ENCODE results near the gene UBE2G2. TPM values are rescaled to one million over a fixed set of nuclear protein-coding genes. Genes with fewer than 3 reads are reported as not detected.
"Not testable (repeated sequence)": the region's sequence is repeated elsewhere in the genome, so short reads cannot be mapped to it uniquely, and the experiment has no call there.

The UBE2G2 gene
- total and polyA plus RNA-seq, 7 experiments from 2014 or later = 50.7 to 150 (median 118) TPM

GRCh38 chr21:44832516-44833255 lies 31.1 kb upstream of the UBE2G2 start:
- H3K4me3 Mint-ChIP-seq; POLR2A ChIA-PET; H3K4me1 ChIP-seq (ENCODE audit: control insufficient read depth in 2 of 2, insufficient read depth in 2 of 2, low read length in 2 of 2); intact Hi-C loops (cut with micrococcal nuclease); H3K27ac ChIP-seq (ENCODE audit: low read depth, low read length); ATAC-seq; H3K4me3 ChIP-seq (ENCODE audit: low read length); H3K36me3 ChIP-seq (ENCODE audit: control insufficient read depth in 2 of 3, insufficient read depth in 3 of 3, low read length in 3 of 3); CTCF ChIA-PET; H3K27me3 ChIP-seq (ENCODE audit: control insufficient read depth in 2 of 2, insufficient read depth in 2 of 2, low read length in 2 of 2); DNase-seq; H3K27me3 Mint-ChIP-seq: not testable (repeated sequence)
- Mint-ChIP-seq H3K4me1 (peaks cover 6 to 32% (median 15%) of the 10 kb centered on the region in 7 donors), H3K9me3 (peaks cover 0 to 16% (median 10%) of the 10 kb centered on the region in 11 donors), H3K27ac (peak overlapping the region in 2 of 9 donors; percentile 6 to 39), H3K36me3 (peaks cover 0 to 12% (median 7%) of the 10 kb centered on the region in 5 donors)
- H3K9me3 ChIP-seq (ENCODE audit: control insufficient read depth in 2 of 3, low read length in 3 of 3) = peaks cover 0 to 13% (median 0%) of the 10 kb centered on the region in 3 experiments

- Histone ChIP-seq H3K36me3 (ENCODE audit: control insufficient read depth in 2 of 3, insufficient read depth in 3 of 3, low read length in 3 of 3) (no peaks in the 10 kb centered on the region), H3K27me3 (ENCODE audit: control insufficient read depth in 2 of 2, insufficient read depth in 2 of 2, low read length in 2 of 2) (no peaks in the 10 kb centered on the region), H3K4me3 (ENCODE audit: low read length) (no peak overlapping the region), H3K9me3 (ENCODE audit: control insufficient read depth in 2 of 3, low read length in 3 of 3) (peaks cover 0 to 14% (median 0%) of the 10 kb centered on the region in 3 experiments), H3K27ac (ENCODE audit: low read depth, low read length) (peak overlapping the region; percentile 31), H3K4me1 (ENCODE audit: control insufficient read depth in 2 of 2, insufficient read depth in 2 of 2, low read length in 2 of 2) (peaks cover 0 to 5% of the 10 kb centered on the region in 2 donors)
- Mint-ChIP-seq H3K27ac (peak overlapping the region in 8 of 9 donors; percentile 48 to 93 (median 76)), H3K4me1 (peaks cover 6 to 32% (median 15%) of the 10 kb centered on the region in 7 donors), H3K9me3 (peaks cover 0 to 23% (median 16%) of the 10 kb centered on the region in 11 donors), H3K27me3 (peaks cover 0 to 6% (median 0%) of the 10 kb centered on the region in 5 donors), H3K4me3 (peak overlapping the region in 7 of 10 donors; percentile 23 to 76 (median 40)), H3K36me3 (peaks cover 0 to 17% (median 7%) of the 10 kb centered on the region in 5 donors)
- intact Hi-C loops (cut with micrococcal nuclease) = no loop called here
- no peak for DNase-seq
- ChIA-PET POLR2A (no interaction called here), CTCF (no interaction called here)
- peak; percentile 47 for ATAC-seq
These were observed 29.7 kb upstream of the UBE2G2 start for GRCh38 chr21:44831227-44831860.

GRCh38 chr21:44829507-44830092 lies 28.0 kb upstream of the UBE2G2 start:
- Mint-ChIP-seq H3K4me3 (no peak overlapping the region), H3K27ac (no peak overlapping the region)
- CTCF ChIA-PET = no interaction called here

GRCh38 chr21:44828362-44829056 lies 26.9 kb upstream of the UBE2G2 start:
- intact Hi-C loops (cut with micrococcal nuclease) = loop anchor here in 1 of 2 donors (2.0 kb wide), 1 partner anchor 18 kb away; no protein-coding TSS in a partner anchor
- peaks cover 0 to 6% (median 0%) of the 10 kb centered on the region in 5 donors for H3K27me3 Mint-ChIP-seq
- Histone ChIP-seq H3K4me3 (ENCODE audit: low read length) (no peak overlapping the region), H3K4me1 (ENCODE audit: control insufficient read depth in 2 of 2, insufficient read depth in 2 of 2, low read length in 2 of 2) (peaks cover 0 to 5% of the 10 kb centered on the region in 2 donors), H3K36me3 (ENCODE audit: control insufficient read depth in 2 of 3, insufficient read depth in 3 of 3, low read length in 3 of 3) (no peaks in the 10 kb centered on the region), H3K27me3 (ENCODE audit: control insufficient read depth in 2 of 2, insufficient read depth in 2 of 2, low read length in 2 of 2) (no peaks in the 10 kb centered on the region), H3K27ac (ENCODE audit: low read depth, low read length) (no peak overlapping the region), H3K9me3 (ENCODE audit: control insufficient read depth in 2 of 3, low read length in 3 of 3) (peaks cover 0 to 14% (median 0%) of the 10 kb centered on the region in 3 experiments)
- peaks cover 0 to 21% (median 10%) of the 10 kb centered on the region in 5 donors for H3K36me3 Mint-ChIP-seq
- H3K9me3 Mint-ChIP-seq = peaks cover 3 to 28% (median 18%) of the 10 kb centered on the region in 11 donors
- CTCF ChIA-PET = interaction anchor here (0.6 kb wide), 1 partner anchor 112 kb away, joined by 4 read pairs; no protein-coding TSS in a partner anchor
- POLR2A ChIA-PET = no interaction called here
- ATAC-seq = no peak
- DNase-seq = no peak
- H3K4me1 Mint-ChIP-seq = peaks cover 6 to 32% (median 15%) of the 10 kb centered on the region in 7 donors
- H3K27ac Mint-ChIP-seq = peak overlapping the region in 5 of 9 donors; percentile 6 to 71 (median 35)
- no peak overlapping the region for H3K4me3 Mint-ChIP-seq

More at GRCh38 chr21:44829507-44830092, 28.0 kb upstream of the UBE2G2 start:
- DNase-seq = no peak
- H3K9me3 Mint-ChIP-seq = peaks cover 0 to 23% (median 16%) of the 10 kb centered on the region in 11 donors
- no peak overlapping the region for H3K4me3 ChIP-seq (ENCODE audit: low read length)
- intact Hi-C loops (cut with micrococcal nuclease) = loop anchor here in 1 of 2 donors (2.0 kb wide), 1 partner anchor 17 kb away; no protein-coding TSS in a partner anchor
- H3K36me3 Mint-ChIP-seq = peaks cover 0 to 17% (median 7%) of the 10 kb centered on the region in 5 donors
- H3K36me3 ChIP-seq (ENCODE audit: control insufficient read depth in 2 of 3, insufficient read depth in 3 of 3, low read length in 3 of 3) = no peaks in the 10 kb centered on the region
- peaks cover 6 to 32% (median 15%) of the 10 kb centered on the region in 7 donors for H3K4me1 Mint-ChIP-seq
- peak; percentile 32 for ATAC-seq
- peaks cover 0 to 6% (median 0%) of the 10 kb centered on the region in 5 donors for H3K27me3 Mint-ChIP-seq
- H3K27me3 ChIP-seq (ENCODE audit: control insufficient read depth in 2 of 2, insufficient read depth in 2 of 2, low read length in 2 of 2) = no peaks in the 10 kb centered on the region
- POLR2A ChIA-PET = no interaction called here
- no peak overlapping the region for H3K27ac ChIP-seq (ENCODE audit: low read depth, low read length)
- peaks cover 0 to 5% of the 10 kb centered on the region in 2 donors for H3K4me1 ChIP-seq (ENCODE audit: control insufficient read depth in 2 of 2, insufficient read depth in 2 of 2, low read length in 2 of 2)
- peaks cover 0 to 14% (median 0%) of the 10 kb centered on the region in 3 experiments for H3K9me3 ChIP-seq (ENCODE audit: control insufficient read depth in 2 of 3, low read length in 3 of 3)

- POLR2A ChIA-PET = interaction anchor here (0.6 to 1.1 kb wide), 3 partner anchors 52 to 283 kb away, joined by 3 read pairs; no protein-coding TSS in a partner anchor
- Histone ChIP-seq H3K27ac (ENCODE audit: low read depth, low read length) (no peak overlapping the region), H3K9me3 (ENCODE audit: control insufficient read depth in 2 of 3, low read length in 3 of 3) (peaks cover 0 to 19% (median 0%) of the 10 kb centered on the region in 3 experiments), H3K4me3 (ENCODE audit: low read length) (no peak overlapping the region), H3K27me3 (ENCODE audit: control insufficient read depth in 2 of 2, insufficient read depth in 2 of 2, low read length in 2 of 2) (no peaks in the 10 kb centered on the region), H3K4me1 (ENCODE audit: control insufficient read depth in 2 of 2, insufficient read depth in 2 of 2, low read length in 2 of 2) (no peaks in the 10 kb centered on the region), H3K36me3 (ENCODE audit: control insufficient read depth in 2 of 3, insufficient read depth in 3 of 3, low read length in 3 of 3) (peaks cover 0 to 2% (median 0%) of the 10 kb centered on the region in 3 experiments)
- H3K27me3 Mint-ChIP-seq = peaks cover 0 to 16% (median 0%) of the 10 kb centered on the region in 5 donors
- CTCF ChIA-PET = interaction anchor here (0.7 kb wide), 2 partner anchors 29 kb away, joined by 3 read pairs; no protein-coding TSS in a partner anchor
- intact Hi-C loops (cut with micrococcal nuclease) = loop anchor here in 1 of 2 donors (5.0 kb wide), 1 partner anchor 244 kb away; no protein-coding TSS in a partner anchor
- H3K27ac Mint-ChIP-seq = peak overlapping the region in 1 of 9 donors; percentile 59
- no peak overlapping the region for H3K4me3 Mint-ChIP-seq
- DNase-seq (no peak), ATAC-seq (no peak)
- peaks cover 0 to 20% (median 9%) of the 10 kb centered on the region in 5 donors for H3K36me3 Mint-ChIP-seq
- peaks cover 0 to 6% (median 1%) of the 10 kb centered on the region in 7 donors for H3K4me1 Mint-ChIP-seq
- H3K9me3 Mint-ChIP-seq = peaks cover 5 to 56% (median 32%) of the 10 kb centered on the region in 11 donors
These were observed 21.6 kb upstream of the UBE2G2 start for GRCh38 chr21:44823179-44823660.

Data from naive thymus-derived CD4-positive, alpha-beta T cell (primary cell).